ENCODE data around the gene DUOX2. TPM values are rescaled to one million over a fixed set of nuclear protein-coding genes. Genes with fewer than 3 reads are reported as not detected.

DUOX2 gene
- total and polyA plus RNA-seq, 2 of the 8 experiments (the other 6 are each of a cell fraction or from before 2014, with no cell fraction given) = 0.08 TPM; not detected in 1

DNA sequence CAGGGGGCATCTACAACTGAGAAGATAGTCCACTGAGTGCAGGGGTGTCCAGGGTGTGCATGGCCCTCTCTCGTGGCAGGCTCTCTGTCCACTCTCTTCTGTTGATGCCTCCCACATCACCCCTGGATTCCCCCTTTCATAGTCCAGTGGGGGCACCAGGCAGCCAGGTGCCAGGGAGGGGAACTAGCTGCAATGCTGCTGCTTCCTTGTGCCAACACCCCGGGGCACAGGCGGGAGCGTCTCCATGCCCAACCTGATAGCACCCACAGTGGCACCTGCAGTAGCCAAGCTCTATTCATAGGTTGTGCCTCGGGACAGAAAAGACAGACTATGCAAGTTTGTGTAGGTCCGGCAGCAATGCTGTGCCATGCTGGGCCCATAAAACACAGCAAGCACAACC, 11.7 kb downstream of the DUOX2 start (continued):
- TF ChIP-seq GABPA (IDR thresholded peaks at IDR 0.05; ENCODE audit: borderline replicate concordance, insufficient read depth, low read length) (no peak), SP1 (IDR thresholded peaks at IDR 0.05; ENCODE audit: low read depth, low read length) (no peak), NRF1 (IDR thresholded peaks at IDR 0.05; ENCODE audit: low read depth, low read length) (no peak), NANOG (IDR thresholded peaks at IDR 0.05; ENCODE audit: insufficient read depth, low read depth, low read length, poor library complexity, severe bottlenecking) (no peak), BRCA1 (IDR thresholded peaks at IDR 0.05; ENCODE audit: low read depth, low read length) (no peak), CREB1 (IDR thresholded peaks at IDR 0.05) (no peak)
- TF ChIP-seq, protein P1, sequence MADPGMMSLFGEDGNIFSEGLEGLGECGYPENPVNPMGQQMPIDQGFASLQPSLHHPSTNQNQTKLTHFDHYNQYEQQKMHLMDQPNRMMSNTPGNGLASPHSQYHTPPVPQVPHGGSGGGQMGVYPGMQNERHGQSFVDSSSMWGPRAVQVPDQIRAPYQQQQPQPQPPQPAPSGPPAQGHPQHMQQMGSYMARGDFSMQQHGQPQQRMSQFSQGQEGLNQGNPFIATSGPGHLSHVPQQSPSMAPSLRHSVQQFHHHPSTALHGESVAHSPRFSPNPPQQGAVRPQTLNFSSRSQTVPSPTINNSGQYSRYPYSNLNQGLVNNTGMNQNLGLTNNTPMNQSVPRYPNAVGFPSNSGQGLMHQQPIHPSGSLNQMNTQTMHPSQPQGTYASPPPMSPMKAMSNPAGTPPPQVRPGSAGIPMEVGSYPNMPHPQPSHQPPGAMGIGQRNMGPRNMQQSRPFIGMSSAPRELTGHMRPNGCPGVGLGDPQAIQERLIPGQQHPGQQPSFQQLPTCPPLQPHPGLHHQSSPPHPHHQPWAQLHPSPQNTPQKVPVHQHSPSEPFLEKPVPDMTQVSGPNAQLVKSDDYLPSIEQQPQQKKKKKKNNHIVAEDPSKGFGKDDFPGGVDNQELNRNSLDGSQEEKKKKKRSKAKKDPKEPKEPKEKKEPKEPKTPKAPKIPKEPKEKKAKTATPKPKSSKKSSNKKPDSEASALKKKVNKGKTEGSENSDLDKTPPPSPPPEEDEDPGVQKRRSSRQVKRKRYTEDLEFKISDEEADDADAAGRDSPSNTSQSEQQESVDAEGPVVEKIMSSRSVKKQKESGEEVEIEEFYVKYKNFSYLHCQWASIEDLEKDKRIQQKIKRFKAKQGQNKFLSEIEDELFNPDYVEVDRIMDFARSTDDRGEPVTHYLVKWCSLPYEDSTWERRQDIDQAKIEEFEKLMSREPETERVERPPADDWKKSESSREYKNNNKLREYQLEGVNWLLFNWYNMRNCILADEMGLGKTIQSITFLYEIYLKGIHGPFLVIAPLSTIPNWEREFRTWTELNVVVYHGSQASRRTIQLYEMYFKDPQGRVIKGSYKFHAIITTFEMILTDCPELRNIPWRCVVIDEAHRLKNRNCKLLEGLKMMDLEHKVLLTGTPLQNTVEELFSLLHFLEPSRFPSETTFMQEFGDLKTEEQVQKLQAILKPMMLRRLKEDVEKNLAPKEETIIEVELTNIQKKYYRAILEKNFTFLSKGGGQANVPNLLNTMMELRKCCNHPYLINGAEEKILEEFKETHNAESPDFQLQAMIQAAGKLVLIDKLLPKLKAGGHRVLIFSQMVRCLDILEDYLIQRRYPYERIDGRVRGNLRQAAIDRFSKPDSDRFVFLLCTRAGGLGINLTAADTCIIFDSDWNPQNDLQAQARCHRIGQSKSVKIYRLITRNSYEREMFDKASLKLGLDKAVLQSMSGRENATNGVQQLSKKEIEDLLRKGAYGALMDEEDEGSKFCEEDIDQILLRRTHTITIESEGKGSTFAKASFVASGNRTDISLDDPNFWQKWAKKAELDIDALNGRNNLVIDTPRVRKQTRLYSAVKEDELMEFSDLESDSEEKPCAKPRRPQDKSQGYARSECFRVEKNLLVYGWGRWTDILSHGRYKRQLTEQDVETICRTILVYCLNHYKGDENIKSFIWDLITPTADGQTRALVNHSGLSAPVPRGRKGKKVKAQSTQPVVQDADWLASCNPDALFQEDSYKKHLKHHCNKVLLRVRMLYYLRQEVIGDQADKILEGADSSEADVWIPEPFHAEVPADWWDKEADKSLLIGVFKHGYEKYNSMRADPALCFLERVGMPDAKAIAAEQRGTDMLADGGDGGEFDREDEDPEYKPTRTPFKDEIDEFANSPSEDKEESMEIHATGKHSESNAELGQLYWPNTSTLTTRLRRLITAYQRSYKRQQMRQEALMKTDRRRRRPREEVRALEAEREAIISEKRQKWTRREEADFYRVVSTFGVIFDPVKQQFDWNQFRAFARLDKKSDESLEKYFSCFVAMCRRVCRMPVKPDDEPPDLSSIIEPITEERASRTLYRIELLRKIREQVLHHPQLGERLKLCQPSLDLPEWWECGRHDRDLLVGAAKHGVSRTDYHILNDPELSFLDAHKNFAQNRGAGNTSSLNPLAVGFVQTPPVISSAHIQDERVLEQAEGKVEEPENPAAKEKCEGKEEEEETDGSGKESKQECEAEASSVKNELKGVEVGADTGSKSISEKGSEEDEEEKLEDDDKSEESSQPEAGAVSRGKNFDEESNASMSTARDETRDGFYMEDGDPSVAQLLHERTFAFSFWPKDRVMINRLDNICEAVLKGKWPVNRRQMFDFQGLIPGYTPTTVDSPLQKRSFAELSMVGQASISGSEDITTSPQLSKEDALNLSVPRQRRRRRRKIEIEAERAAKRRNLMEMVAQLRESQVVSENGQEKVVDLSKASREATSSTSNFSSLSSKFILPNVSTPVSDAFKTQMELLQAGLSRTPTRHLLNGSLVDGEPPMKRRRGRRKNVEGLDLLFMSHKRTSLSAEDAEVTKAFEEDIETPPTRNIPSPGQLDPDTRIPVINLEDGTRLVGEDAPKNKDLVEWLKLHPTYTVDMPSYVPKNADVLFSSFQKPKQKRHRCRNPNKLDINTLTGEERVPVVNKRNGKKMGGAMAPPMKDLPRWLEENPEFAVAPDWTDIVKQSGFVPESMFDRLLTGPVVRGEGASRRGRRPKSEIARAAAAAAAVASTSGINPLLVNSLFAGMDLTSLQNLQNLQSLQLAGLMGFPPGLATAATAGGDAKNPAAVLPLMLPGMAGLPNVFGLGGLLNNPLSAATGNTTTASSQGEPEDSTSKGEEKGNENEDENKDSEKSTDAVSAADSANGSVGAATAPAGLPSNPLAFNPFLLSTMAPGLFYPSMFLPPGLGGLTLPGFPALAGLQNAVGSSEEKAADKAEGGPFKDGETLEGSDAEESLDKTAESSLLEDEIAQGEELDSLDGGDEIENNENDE (IDR thresholded peaks at IDR 0.05; ENCODE audit: insufficient replicate concordance, low read length) = no peak
